Endothelial cell of umbilical vein (primary cell): ENCODE results near the gene ETDC.

ENCODE experiments used
- CTCF ChIP-seq, 2 donors: IDR thresholded peaks; 1 replicate in 1 of 2; 2 replicates in 1 of 2; pipeline ENCODE4 v1.5.1; 2011; ENCODE audit warnings: low read length in 2 of 2, mild to moderate bottlenecking in 2 of 2, moderate library complexity in 2 of 2, control low read depth in 1 of 2, inconsistent platforms in 1 of 2, low read depth in 1 of 2; ENCODE audit not compliant: insufficient read depth in 1 of 2; ENCODE audit errors: extremely low read depth in 1 of 2
- POLR2AphosphoS5 ChIP-seq: IDR thresholded peaks from 2 replicates; pipeline ENCODE4 v1.6.1; 2012; ENCODE audit warnings: low read depth, mild to moderate bottlenecking, control low read depth, low read length, moderate library complexity; ENCODE audit not compliant: insufficient read depth

- no peak for TF ChIP-seq POLR2AphosphoS5
- no peak for TF ChIP-seq CTCF (IDR thresholded peaks at IDR 0.05; ENCODE audit: extremely low read depth in 1 of 2, insufficient read depth in 1 of 2, low read depth in 1 of 2, low read length in 2 of 2)
Observed at GRCh38 chrX:135330706-135331105, 21.4 kb downstream of the ETDC start.
